ENCODE measurements around the gene PTH1R. TPM values are rescaled to one million over a fixed set of nuclear protein-coding genes. Genes with fewer than 3 reads are reported as not detected.

Gene PTH1R
- total and polyA plus RNA-seq, 10 of the 15 experiments (the other 5 are each of a cell fraction or from before 2014, with no cell fraction given), result not detected

- Histone ChIP-seq H3K9me3 (replicated peaks; ENCODE audit: control insufficient read depth, insufficient read depth, low read length) (no peaks in the 10 kb centered on the region), H3K27ac (ENCODE audit: control insufficient read depth, insufficient read depth) (no peak overlapping the region), H2AFZ (ENCODE audit: control insufficient read depth, low read depth, low read length) (no peak overlapping the region), H3K4me3 (no peak overlapping the region), H3K27me3 (replicated peaks in 1 of 2; ENCODE audit: control insufficient read depth in 2 of 2, insufficient read depth in 2 of 2, low read length in 1 of 2) (no peaks in the 10 kb centered on the region), H3K4me2 (ENCODE audit: control insufficient read depth, insufficient read depth) (no peak overlapping the region), H4K20me1 (ENCODE audit: control insufficient read depth, insufficient read depth) (no peaks in the 10 kb centered on the region), H3K36me3 (ENCODE audit: control insufficient read depth in 2 of 2, insufficient read depth in 2 of 2, low read length in 1 of 2) (no peaks in the 10 kb centered on the region), H3K9ac (ENCODE audit: control insufficient read depth, insufficient read depth, low read length) (no peak overlapping the region), H3K4me1 (ENCODE audit: control insufficient read depth, insufficient read depth, low read length) (no peaks in the 10 kb centered on the region), H3K79me2 (ENCODE audit: control insufficient read depth, insufficient read depth, low read length) (no peaks in the 10 kb centered on the region)
- 40% methylated on average over 21 of the region's 21 CpGs for WGBS (ENCODE audit: insufficient coverage, insufficient replicate concordance, low lambda C conversion rate, missing lambda C conversion rate)
- DNase-seq (ENCODE audit: low read depth, low spot score) (no peak), ATAC-seq (no peak), FAIRE-seq (no peak)
- intact Hi-C loops (cut with micrococcal nuclease; ENCODE audit: unreplicated experiment) (no loop called here), in situ Hi-C loops (cut with MboI) (no loop called here)
- CTCF ChIA-PET, result no interaction called here
- POLR2A ChIA-PET, result no interaction called here
- BruUV-seq (replicated peaks), result no TSS peak
- RAD21 ChIA-PET (ENCODE audit: unreplicated experiment), result no interaction called here
- SMC1A ChIA-PET (ENCODE audit: uncharacterized antibody, unreplicated experiment), result interaction anchor here (0.5 kb wide), 1 partner anchor 9 kb away, joined by 3 read pairs; no protein-coding TSS in a partner anchor
- no peak for TF ChIP-seq MEF2B (IDR thresholded peaks at IDR 0.05; ENCODE audit: partially characterized antibody, poor library complexity, severe bottlenecking)
- TF ChIP-seq E2F8 (IDR thresholded peaks at IDR 0.05; ENCODE audit: low read depth, partially characterized antibody), result no peak
- TF ChIP-seq SREBF1 (IDR thresholded peaks at IDR 0.05; ENCODE audit: low read length), result no peak
- no peak for TF ChIP-seq HCFC1 (IDR thresholded peaks at IDR 0.05; ENCODE audit: low read length)
- no peak for TF ChIP-seq ZBTB40 (IDR thresholded peaks at IDR 0.05; ENCODE audit: borderline replicate concordance)
- no peak for TF ChIP-seq ZNF622 (IDR thresholded peaks at IDR 0.05)
- no peak for TF ChIP-seq BCL11A (IDR thresholded peaks at IDR 0.05; ENCODE audit: low read depth, low read length)
- no peak for TF ChIP-seq SP1 (IDR thresholded peaks at IDR 0.05; ENCODE audit: low read depth, low read length)
- TF ChIP-seq ZSCAN29 (IDR thresholded peaks at IDR 0.05), result no peak
- no peak for TF ChIP-seq IRF5 (IDR thresholded peaks at IDR 0.05; ENCODE audit: borderline replicate concordance)
- TF ChIP-seq, protein P1, sequence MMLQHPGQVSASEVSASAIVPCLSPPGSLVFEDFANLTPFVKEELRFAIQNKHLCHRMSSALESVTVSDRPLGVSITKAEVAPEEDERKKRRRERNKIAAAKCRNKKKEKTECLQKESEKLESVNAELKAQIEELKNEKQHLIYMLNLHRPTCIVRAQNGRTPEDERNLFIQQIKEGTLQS (IDR thresholded peaks at IDR 0.05; ENCODE audit: borderline replicate concordance, extremely low read depth, low read depth, low read length), result no peak
- no peak for TF ChIP-seq SMARCA5 (IDR thresholded peaks at IDR 0.05)
- TF ChIP-seq RUNX3 (IDR thresholded peaks at IDR 0.05; ENCODE audit: low read length), result no peak
- TF ChIP-seq ESRRA (IDR thresholded peaks at IDR 0.05; ENCODE audit: low read length), result no peak
- TF ChIP-seq LARP7 (IDR thresholded peaks at IDR 0.05), result no peak
- TF ChIP-seq NR2C2 (IDR thresholded peaks at IDR 0.05; ENCODE audit: borderline replicate concordance, control insufficient read depth, insufficient read length, low read depth), result no peak
Measured at GRCh38 chr3:46903341-46904302, 26.1 kb downstream of the PTH1R start.

Measured in GM12878 (cell line).